H1 (cell line): ENCODE results near the gene B4GALNT3. TPM values are rescaled to one million over a fixed set of nuclear protein-coding genes. Genes with fewer than 3 reads are reported as not detected.

Experiments used
- polyA plus RNA-seq, 7 experiments: library from polyadenylated mRNA; depleted of rRNA in 3 of 7; stranded (reverse) in 5 of 7; unstranded in 2 of 7; fragments of >200 nt in 5 of 7; fragments of 200-250 nt in 2 of 7; gene quantifications; 1 replicate in 5 of 7; 2 replicates in 1 of 7; 4 replicates in 1 of 7; pipeline versions ENCODE4 v1.2.1 to v1.2.3, GENCODE V29; 2011 to 2013; ENCODE audit warnings: missing spikeins in 2 of 7, mixed read lengths in 2 of 7
- total RNA-seq: library from RNA; stranded (reverse); fragmentation: NEBNext Ultra II Directional; extraction: Animal tissue kit (Norgen Biotek cat#: 25700); gene quantifications from 2 replicates; pipeline ENCODE4 v1.2.1, GENCODE V29; 2021
- TF ChIP-seq, protein P1 (sequence below): IDR thresholded peaks from 2 replicates; pipeline ENCODE4 v1.6.1; 2011; ENCODE audit warnings: low read length, improper control_type of control experiment

The B4GALNT3 gene
- total and polyA plus RNA-seq, 2 of the 8 experiments (the other 6 are each of a cell fraction or from before 2014, with no cell fraction given), result 12.5 to 20.3 TPM

DNA sequence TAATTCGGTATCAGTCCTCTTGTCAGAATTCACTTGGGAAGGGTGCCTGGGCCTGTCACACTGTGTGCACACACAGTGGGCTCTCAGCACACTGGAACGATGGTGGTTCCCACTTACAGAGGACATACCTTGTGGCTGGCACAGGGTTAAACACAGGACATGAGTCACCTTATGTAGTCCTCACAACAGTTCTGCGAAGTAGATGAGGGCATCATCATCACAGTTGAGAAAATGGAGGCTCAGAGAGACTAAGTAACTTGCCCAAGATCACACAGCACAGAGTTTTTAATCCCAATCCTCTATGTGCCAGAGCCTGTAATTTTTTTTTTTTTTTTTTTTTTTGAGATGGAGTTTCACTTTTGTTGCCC is 112.8 kb downstream of the B4GALNT3 start (continued):
- TF ChIP-seq, protein P1, sequence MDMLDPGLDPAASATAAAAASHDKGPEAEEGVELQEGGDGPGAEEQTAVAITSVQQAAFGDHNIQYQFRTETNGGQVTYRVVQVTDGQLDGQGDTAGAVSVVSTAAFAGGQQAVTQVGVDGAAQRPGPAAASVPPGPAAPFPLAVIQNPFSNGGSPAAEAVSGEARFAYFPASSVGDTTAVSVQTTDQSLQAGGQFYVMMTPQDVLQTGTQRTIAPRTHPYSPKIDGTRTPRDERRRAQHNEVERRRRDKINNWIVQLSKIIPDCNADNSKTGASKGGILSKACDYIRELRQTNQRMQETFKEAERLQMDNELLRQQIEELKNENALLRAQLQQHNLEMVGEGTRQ, result no peak
